GM19452 (cell line): ENCODE measurements around the gene ITGB8.

Experiments
- ATAC-seq: cut with Tn5 transposase; IDR thresholded peaks from one replicate; pipeline ENCODE4 v1.9.1; 2021; ENCODE audit not compliant: unreplicated experiment

The ITGB8 gene

DNA sequence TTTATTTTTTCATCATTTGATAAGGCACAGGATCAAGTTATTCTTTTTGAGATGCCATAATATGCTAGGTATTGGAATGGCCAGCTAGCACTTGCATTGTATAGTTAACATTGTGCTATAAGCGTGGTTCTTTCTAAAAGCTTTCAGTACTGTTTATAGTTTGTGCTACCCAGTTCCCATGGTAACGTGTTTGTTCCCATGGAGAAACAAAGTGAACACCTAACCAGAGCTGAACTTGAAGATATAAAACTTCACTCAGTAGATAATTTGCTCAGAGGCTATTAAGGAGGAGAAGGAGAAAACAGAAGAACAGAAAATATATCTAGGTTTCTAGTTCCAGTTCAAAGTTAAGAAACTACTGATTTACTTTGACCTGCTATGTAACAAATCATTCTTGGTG lies 23.6 kb upstream of the ITGB8 start:
- ATAC-seq: peak; percentile 68

DNA sequence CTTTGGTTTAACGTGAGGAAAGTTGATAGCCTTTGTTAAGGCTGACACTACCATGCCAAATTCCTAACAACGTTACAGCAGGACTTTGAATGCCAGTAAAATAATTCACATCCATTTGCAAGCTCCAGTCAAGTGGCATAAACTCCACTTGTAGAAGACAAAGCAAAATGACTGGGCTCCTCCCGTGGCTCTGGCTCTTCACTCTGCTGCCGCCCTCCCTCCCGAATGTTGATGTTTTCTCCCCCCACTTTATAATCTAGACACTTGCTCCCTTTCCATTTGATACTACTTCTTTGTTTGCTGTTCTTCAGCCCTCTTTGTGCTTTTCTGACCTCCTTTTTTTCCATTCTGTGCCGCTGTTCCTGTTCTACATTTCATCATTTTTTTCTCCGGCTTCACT lies 22.8 kb upstream of the ITGB8 start:
- no peak for ATAC-seq

DNA sequence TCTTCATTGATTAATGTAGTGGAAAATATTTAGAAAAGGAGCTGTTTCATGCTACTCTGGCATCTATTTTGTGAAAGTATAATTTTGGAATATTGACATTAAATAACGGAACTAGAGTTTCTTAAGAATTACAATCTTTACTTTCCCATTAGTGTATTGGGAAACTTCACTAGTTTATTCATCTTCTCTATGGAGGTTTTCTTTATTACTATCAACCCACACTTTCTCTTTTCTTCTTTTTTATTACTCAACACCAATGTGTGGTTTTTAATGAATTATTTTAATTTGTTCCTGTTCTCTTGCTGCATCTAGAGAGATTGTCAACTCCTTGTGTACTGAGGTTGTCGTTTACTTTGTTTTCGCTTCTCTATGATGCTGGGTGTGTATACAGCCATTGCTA lies 20.4 kb upstream of the ITGB8 start:
- ATAC-seq: no peak

- no peak for ATAC-seq
Observed at GRCh38 chr7:20310963-20311742, 19.5 kb upstream of the ITGB8 start.

DNA sequence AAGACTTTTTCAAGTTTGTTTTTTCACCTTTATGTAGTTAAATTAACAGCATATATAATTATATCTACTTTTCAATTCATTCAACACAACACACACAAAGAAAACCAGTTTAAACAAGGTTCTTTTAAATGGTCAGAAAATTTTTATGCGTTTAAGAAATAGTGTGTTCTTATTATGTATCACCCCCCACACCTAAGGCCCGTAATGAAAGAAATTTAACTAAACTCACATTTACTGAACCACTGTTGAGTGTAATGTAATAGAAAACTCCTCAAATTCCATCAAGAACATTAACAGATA lies 19.0 kb upstream of the ITGB8 start:
- ATAC-seq: no peak

DNA sequence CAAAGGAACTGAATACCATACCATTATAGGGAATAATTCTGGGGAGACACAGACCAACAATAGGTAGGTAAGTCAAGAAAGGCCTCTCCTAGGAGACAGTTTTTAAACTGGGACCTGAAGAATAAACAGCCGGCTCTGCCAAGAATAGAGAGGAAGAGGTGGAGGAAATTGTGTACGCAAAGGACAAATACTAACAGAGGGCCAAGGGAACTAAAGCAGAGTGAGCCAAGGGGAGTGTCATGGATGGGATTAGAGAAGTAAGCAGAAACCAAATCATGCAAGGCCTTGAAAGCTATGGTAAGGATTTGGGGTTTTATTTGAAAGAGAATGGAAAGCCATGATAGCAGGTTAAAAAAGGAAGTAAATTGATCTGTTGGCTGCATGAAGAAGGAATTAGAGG lies 18.1 kb upstream of the ITGB8 start:
- ATAC-seq: no peak

- no peak for ATAC-seq
Observed at GRCh38 chr7:20313626-20314025, 17.1 kb upstream of the ITGB8 start.

GRCh38 chr7:20314198-20314597 lies 16.5 kb upstream of the ITGB8 start:
- no peak for ATAC-seq

DNA sequence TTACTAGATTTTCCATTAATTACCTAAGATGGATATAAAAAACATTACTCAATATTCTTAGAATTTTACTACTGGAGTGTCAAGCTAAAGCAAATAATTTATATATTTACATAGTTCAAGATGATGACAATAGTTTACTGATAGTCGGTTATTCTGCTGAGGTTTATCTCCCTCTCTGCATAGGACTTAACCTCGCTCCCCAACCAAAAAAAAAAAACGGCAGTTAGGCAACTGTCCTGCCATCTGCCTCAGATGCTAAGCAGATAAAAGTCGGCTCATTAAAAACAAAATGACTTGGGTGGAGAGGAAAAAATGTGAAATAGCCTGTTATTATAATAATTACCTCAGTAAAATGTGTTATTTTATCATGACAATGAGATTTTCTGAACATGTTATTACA lies 14.0 kb upstream of the ITGB8 start:
- no peak for ATAC-seq

DNA sequence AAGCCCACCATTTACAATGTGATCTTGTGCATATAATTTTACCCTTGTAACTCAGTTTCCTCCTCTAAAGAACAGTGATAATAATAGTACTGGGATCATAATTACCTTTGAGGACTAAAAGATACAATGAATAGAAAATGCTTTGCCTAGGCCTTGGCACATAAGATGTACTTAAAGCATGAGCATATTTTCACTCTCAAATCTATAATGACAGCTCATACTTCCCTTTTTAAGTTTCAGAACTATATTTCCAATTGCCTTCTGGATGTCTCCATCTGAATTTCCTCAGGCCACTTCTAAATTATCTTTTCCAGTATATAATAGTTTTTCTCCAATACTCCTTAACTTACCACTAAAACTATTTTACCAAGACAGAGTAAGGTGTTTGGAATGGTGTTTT lies 13.3 kb upstream of the ITGB8 start:
- no peak for ATAC-seq

GRCh38 chr7:20318933-20319332 lies 11.8 kb upstream of the ITGB8 start:
- ATAC-seq: no peak

DNA sequence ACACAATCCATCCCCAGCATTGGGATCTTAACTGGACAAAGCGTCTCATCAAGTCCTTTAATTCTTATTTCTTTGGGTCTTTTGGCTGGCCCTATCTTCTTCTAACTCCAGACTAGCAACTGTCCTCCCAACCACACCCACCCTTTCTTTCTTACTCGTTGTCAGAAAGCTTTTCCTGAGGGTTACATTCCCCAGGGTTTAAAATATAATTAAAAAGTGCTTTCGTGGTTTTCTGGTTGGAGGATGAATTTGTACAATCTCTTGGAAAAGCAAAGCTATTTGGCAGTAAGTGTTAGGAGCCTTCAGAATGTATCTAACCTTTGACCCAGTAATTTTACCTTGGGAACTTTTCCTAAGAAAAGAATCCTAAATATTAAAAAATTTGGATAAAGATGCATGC lies 10.4 kb upstream of the ITGB8 start:
- no peak for ATAC-seq

- ATAC-seq: no peak
Observed at GRCh38 chr7:20320786-20321185, 9.9 kb upstream of the ITGB8 start.

DNA sequence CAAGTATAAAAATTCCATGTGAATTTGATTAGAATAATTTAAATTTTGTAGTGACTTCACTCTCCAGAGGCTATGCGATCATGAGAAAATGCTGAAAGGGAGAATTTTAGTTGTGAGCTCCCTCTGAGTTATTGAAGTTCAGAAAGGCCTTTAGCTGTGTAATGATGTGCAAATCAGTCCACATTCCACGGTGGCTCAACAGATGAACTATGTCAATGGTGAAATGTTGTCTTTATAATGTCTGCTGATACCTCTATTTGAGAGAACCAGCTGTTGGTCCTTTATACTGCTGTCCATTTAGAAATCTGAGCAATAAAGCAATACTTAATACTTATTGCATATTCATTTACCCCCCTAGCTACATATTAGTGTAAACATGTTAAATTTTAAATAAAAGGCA lies 7.1 kb upstream of the ITGB8 start:
- ATAC-seq: no peak

GRCh38 chr7:20326342-20326741 lies 4.4 kb upstream of the ITGB8 start:
- no peak for ATAC-seq

DNA sequence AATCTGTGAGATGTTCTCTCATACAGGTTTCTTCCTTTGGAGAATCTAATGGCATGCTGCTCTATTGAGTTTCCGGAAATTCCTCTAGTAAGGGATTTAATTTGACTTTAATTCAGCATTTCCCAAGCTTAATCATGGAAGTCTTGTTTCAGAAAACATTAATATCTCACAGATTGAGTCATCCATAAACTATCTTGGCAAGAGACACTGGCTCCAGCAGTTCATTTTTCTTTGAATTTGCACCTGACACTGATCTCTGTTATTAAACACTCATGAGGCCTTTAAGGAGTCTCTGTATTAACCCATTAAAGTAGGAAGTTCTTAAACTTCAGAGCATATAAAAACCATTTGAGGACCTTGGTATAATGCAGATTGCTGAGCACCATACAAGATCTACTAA lies 3.6 kb upstream of the ITGB8 start:
- no peak for ATAC-seq

DNA sequence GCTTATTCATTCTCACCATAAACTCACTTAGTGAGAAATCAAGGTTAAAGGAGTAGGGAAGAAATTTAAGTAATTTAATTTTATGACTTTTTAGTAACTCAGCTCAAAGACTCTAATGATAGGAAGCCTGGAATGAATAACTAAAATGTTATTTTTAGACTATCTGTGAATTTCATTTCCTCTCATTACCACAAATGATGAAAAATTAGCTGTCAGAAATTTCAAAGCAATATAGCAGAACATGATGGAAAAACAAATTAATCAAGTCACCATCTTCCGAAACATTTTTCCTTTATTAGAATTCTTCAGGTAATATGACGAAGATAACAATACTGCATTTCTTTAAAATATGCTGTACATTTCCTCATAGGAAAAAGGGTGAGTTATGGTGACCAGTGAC lies 2.7 kb upstream of the ITGB8 start:
- no peak for ATAC-seq

DNA sequence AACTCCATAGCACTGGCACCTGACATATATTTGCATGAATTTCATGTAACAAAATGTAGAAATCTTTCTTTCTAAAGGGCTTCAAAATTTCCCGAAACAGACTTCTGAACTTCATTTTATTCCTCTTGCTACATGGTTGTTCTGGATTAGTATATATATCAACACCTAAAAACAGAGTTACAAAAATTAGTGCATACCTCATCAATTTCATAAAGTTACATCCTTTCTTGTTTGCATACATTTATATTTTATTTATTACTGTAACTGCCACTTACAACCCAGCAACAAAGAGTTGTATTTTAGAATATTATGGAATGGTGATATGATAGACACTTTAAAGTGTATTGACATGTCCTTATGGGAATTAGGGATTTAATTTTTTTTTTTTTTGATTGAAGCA lies 2.0 kb upstream of the ITGB8 start:
- ATAC-seq: no peak

DNA sequence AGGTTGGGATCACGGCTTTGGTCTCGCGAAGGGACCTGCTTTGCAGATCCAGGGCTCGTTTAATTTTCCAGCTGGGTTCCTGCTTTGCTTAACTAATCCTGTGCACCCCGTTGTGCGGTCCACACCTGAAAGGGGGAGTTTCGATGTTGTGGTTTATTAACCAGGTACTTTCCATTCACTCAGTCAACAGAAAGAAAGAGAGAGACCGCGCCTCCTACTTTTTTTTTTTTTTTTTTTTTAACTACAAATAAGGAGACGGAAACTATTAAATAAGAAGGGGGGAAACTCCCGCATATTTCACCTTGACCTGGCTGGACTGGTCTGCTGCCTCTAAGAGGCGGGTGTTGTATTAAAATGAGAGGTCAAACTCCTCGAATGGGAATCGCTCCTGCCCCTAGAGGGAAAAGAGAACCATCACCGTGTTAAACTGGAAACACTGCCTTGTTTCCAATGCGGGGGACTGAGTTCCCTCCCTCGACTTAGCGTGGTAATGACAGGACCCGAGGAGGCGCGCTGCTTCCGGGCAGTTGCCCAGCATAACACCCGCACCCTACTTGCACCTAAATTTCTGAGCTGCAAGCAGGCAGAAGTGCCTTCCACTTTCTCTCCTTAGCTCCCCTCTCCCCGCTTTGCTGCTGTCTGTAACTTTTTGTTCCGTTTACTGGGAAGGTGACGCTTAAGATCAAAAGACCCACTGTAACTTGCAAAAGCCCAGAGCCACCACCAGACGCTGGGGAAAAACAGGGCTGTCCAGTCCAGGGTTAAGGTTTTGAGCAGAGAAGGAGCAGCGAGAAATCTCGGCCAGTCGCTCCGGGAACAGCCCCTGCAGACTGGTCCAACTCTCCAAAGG lies 1.1 kb upstream of the ITGB8 start:
- peak; percentile 39 for ATAC-seq

DNA sequence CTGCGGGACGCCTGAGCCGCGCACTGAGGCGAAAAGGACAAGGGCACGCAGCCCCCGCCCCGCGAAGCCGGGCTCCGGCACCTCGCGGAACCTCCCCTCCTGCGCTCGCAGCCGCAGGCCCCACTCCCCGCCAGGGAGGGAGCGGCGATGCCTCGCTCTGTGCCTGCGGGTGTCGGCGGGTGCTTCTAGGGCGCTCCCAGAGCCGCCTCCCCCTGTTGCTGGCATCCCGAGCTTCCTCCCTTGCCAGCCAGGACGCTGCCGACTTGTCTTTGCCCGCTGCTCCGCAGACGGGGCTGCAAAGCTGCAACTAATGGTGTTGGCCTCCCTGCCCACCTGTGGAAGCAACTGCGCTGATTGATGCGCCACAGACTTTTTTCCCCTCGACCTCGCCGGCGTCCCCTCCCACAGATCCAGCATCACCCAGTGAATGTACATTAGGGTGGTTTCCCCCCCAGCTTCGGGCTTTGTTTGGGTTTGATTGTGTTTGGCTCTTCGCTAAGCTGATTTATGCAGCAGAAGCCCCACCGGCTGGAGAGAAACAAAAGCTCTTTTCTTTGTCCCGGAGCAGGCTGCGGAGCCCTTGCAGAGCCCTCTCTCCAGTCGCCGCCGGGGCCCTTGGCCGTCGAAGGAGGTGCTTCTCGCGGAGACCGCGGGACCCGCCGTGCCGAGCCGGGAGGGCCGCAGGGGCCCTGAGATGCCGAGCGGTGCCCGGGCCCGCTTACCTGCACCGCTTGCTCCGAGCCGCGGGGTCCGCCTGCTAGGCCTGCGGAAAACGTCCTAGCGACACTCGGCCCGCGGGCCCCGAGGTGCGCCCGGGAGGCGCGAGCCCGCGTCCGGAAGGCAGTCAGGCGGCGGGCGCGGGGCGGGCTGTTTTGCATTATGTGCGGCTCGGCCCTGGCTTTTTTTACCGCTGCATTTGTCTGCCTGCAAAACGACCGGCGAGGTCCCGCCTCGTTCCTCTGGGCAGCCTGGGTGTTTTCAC lies 519 bp downstream of the ITGB8 start:
- peak; percentile 20 for ATAC-seq
